DMS 273 (cell line): Measurements from ENCODE around the gene TCF4.
A peak's percentile ranks its signal among the peaks of the same experiment; 100 is the strongest.

Experiments
- DNase-seq: peaks from one replicate; lab custom pipeline; 2025; ENCODE audit not compliant: unreplicated experiment; lab: John Stamatoyannopoulos, UW

Gene TCF4

DNA sequence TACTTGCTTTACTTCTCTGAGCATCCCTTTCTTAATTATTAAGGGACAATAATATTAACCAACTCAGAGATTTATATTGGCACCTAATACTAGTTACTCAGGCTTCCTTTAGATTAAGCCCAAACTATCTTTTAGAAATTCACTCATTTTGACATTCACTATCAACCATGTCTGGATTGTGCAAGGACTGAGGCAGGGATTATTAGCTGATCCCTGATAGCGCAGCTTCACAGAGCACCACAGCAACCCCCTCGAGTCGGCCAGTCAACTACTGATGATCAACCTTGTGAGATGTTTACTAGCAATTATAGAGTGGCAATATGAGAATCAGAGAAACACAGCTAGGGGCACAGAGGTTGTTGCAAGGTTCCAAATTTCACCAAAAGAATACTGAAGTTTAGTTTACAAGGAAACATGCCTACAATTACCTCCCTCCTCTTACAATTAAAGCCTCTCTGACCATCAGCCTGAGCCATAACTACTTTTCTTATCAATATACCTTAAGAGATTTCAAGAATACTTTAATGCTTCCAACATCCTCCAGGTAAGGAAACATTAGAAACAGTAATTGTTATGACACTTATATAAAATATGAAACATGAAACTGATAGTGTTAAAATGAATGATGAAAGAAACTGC, 191.6 kb downstream of the TCF4 start:
- DNase-seq = no peak

DNA sequence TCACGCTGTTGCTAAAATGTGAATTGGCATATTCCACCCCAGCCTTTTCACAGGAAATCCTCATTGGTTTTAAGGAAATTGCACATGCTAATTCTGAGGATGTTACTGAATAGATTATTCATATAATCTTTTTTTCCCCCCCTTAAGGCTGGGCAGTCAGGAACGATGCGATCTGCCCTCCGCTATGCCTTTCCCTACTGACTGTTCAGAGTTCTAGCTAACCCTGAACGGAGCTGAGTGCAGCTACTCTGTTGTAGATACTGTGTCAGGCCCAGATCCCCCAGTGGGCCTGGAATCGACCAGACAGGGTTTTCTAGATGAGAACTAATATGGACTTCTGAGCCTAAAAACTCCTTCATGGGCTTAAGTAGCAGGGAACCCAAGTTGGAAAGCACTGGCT, 192.2 kb downstream of the TCF4 start:
- DNase-seq = no peak

DNA sequence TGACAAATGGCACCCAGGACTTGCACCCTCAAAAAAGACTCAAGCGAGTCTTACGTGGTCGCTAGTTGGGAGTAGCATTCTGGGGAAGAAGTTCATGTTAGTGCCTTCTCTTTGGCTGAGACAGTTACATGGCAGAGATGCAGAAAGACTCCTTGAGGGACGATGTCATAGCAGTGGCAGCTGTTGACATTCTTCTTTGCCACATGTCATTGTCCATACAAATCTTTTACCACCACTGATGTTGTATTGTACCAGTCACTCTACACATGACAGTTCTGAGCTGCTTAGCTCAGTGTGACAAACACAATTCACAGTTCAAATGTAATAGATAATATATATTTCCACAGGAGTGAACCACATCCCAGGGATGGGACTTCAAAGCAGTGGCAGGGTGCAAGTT, 197.1 kb downstream of the TCF4 start:
- peak; percentile 15 for DNase-seq

DNA sequence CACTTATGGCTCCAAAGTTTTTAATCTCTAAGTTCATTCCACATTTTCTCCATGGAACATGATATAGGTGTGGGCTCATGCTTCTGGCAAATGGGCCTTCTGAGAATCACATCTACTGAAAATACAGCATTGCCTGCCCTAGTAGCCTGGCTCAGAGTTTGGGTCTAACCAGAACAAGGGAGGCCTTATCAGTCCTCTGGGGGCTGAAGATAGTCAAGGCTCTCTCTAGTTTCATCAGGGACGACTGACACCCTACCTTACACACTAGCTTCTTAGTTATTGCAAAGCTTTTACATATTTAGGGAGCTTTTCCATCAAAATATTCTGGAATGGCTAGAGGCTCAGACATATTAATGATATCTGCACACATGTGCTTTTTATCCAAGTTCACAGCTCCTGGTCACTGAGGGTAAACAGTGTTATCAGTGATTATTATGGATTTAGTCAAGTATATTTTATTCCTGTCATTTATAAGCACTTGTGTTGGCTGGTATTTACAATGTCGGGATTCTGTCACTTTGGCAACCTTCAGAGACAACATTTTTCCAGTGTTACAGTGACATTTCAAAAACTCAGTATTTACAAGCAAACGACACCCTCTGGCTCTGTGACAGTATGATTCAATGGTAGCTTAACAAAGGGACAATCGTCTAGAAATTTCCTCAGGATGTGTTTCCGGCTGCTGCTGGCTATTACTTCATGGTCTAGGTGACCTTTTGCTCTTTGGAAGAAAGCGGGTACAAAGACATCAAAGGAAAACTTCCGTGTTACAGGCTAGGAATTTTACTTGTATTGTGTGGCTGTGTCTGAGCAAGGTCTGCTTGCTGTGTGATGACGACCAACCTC, 200.6 kb downstream of the TCF4 start:
- no peak for DNase-seq

DNA sequence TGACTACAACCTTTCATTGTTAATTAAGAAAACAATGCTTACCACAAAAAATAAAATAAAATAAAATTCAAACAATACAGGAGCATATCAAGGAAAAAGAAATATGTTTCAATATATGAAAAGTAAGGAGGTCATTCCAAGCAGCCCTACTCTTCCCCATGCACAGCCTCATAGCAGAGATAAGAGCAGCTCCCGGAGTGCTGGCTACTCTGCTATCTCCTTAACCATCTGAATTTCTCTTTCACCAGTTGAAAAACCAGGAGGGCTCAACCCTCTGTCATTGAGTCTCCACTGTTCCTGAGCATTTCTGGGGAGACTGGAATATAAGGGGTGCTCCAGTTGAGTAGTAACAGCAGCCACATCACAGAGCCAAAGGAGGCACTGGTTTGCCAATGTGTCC, 201.4 kb downstream of the TCF4 start:
- no peak for DNase-seq

DNA sequence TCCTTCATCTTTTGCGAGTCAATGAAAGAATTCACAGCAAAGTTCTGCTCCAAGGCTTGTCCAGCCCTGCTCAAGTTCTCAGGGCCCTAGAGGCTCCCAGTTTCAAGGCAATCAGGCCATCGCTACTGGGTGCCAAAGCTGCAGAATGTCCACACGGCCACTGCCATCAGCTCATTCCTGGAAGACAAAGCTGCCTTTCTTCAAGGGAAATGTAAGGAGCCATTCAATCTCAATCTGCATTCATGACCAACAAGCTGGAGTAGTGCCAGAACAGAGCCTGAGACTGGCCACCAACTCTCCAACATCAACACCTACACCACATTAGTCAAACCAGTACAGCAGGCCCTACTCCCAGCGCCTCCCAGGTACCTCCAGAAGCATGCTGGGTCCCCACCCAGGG, 202.2 kb downstream of the TCF4 start:
- no peak for DNase-seq

DNA sequence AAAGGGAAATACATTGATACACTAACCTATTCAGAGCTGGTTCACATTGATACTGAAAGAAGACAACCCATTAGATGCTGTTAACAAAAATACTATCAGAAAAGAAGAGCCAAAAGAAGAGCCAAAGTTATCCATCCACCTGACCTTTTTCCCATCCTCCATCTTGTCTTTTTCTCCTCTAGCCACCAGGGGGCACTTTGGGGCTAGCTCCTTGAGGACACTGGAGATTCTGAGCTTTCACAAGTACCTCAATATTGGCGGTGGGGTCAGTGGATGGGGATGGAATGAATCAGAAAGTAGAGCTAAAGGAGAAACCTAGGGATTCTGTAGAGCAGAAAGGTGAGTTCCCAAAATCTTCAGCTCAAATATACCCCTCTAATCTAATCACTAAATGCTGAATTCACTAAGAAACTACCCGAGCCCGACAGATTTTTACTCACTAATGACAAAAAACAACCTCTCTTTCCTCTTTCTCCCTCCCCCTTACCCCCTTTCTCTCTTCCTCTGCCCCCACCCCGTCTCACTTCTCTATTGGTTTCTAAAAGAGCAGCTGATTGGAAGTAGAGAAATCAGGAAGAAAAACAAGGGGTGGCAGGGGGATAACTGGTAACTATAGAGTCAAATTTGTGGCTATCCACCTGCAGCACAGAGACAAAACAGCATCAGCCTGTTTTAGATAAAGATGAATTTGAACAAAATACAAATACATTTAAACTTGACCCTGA, 203.3 kb downstream of the TCF4 start:
- DNase-seq = peak; percentile 75

DNA sequence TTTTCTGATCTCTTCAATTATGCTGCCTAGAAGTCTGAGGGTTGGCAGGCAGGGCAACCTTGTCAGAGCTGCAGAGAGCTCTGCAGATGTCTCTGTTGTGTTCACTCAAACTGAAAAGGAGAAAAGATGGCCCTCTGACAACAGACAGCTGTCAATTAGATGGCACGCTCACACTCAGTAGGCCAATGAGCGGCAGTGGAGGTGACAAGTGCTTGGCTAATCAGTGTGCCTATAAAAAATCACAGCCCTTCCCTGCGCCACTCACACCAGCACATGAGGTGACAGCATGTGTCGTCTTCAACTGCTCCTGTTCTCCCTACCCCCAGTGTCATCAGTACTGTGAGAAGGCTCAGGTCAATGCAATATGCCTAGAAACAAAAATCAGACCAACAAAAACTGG, 203.9 kb downstream of the TCF4 start:
- DNase-seq = no peak

DNA sequence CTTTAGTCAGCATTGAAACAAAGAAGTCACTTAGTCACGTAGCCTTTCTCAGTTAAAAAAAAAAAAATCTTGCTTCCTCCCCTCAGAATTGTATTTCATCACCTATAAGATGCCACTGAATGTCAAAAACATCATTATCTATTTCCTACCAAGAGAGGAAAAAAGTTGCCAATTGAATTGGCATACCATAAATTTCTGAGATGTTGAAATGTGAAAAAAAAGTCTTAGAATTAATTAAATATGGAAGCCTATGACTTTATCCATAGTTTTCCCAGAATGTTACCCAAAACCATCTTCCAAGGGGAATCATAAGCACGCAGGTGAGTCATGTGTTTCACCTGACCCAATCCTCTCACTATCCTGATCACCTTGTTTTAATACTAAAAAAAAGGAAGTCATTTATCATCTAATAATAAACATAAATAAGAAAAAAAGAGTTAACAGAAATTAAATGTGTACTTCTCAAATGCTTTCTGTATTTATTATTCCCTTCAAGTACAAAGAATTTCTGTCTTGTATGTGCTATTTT, 205.7 kb downstream of the TCF4 start:
- DNase-seq = no peak

DNA sequence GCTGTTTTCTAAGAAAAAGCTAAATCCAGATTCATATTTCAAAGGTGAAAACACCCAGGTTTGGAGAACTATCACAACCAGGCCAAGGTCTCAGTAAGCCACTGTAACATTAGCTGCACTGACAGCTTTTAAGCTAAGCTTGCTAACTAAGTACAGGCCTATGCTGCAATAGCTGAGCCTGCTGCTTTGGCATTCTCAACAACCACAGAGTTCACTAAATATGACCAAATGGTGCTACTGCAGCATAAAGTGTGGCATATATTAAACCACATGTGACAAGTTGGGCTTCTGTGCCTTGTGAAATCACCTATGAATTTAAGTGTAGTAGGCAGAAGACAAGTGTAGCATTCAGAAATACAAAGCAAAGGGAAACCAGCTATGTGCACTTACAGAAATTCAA, 206.7 kb downstream of the TCF4 start:
- no peak for DNase-seq

DNA sequence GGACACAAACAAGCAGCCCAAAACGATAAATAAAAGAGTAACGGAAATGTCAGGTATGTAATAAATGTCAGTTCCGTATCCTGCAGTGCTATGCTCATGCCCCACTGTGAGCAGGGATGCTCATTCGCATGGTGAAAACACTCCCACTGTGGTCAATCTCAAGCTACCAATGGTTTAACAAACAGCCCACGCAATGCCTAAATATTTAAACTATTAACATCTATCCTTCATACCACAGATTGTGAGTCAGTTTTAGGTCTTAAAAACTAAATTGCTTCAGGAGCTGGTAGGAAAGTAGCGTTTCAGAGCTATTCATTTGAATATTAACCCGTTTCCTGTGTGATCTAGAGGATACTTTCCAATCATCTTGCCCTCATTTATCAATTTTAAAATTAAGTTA, 207.4 kb downstream of the TCF4 start:
- no peak for DNase-seq

DNA sequence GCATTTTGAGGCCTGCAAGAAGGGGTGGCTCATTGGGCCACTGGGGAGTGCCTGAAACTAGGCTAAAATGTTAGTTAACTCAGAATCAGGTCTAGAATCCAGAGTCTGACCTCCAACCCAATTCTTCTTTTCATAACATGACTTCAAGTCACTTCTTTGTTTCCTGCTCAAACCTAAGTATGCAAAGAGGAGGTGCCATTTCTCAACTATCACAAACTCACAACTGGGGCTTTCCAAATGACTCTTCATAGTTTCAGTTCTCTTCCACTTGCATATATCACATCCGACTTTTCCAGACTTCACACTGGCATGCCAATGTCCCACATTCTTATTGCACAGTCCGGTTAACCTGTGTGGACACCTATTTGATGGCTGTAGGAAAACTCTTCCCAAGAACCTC, 211.6 kb downstream of the TCF4 start:
- no peak for DNase-seq

DNA sequence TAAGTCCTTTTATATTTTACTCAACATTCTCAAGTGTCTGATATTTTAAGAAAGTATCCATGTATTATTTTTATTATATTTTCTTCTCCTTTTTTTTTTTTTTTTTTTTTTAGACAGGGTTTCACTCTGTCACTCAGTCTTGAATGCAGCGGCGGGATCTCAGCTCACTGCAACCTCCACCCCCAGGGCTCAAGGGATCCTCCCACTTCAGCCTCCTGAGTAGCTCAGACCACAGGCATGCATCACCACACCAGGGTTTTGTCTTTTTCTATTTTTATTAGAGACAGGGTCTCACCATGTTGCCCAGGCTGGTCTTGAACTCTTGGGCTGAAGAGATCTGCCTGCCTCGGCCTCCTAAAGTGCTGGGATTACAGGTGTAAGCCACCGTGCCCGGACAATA, 212.1 kb downstream of the TCF4 start:
- DNase-seq = no peak

DNA sequence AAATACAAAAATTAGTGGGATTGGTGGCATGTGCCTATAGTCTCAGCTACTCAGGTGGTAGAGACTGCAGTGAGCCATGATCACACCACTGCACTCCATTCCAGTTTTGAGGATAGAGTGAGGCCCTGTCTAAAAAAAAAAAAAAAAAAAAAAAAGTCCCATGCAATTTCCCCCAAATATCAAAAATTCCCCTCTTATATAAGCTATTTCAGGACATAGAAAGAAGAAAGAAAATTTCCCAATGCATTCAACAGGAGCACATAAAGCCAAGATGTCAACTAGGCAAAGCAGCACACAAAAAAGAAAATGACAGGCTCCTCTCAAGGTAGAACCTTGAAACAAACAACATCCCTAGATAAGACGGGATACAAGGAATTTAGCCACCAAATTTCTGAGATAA, 213.3 kb downstream of the TCF4 start:
- DNase-seq = no peak

DNA sequence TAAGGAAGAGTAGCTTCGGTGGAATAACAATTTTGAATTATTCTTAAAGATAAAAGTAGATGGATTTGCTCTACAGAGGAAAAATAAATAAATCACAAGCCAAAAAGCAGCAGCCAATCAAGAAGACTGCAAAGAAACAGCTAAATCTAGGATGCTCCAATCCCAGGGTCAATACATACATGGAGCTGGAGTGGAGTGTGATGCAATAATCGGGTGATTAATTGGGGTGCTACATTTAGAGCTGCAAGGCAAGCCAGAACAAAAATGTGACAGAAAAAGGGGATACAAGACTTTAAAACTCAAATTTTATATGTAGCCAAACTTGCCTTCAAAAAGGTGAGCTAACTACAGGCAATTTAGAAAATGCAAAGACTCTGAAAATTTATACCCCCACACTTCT, 215.8 kb downstream of the TCF4 start:
- no peak for DNase-seq

DNA sequence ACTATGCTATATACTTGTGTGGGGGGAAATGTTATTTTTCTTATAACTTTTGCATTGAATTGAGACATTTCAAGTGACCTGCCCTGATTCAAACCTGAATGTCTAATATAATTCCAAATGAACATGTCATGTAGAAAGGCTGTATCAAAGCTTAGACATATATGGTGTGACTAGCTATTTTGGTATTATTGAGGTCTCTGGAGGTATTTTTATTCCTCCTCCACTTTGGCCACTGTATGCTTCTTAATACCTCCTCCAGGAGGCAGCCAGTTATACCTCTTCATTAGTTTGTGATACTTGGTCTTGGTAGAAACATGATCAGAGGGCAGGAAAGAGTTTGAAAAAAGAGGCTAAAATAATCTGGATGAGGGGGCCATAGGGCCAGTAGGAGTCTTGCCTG, 217.1 kb downstream of the TCF4 start:
- no peak for DNase-seq

DNA sequence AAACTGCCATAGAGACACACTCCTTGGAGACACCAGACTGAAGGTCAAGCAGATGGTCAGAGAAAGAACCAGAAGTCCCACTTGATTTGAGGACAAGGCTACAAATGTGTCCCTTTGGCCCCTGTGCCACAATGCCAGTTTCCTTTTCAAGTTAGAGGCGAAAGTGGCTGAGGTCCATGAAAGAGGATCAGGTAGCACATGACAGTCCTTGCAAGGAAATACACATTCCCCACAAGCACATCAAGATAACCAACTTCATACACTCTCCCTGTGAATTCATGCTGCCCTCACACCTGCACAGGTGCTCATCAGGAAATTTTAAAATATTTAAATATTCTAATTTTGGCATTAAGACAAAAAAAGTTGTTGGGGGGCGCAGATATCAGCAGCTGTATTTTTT, 218.6 kb downstream of the TCF4 start:
- DNase-seq = no peak

DNA sequence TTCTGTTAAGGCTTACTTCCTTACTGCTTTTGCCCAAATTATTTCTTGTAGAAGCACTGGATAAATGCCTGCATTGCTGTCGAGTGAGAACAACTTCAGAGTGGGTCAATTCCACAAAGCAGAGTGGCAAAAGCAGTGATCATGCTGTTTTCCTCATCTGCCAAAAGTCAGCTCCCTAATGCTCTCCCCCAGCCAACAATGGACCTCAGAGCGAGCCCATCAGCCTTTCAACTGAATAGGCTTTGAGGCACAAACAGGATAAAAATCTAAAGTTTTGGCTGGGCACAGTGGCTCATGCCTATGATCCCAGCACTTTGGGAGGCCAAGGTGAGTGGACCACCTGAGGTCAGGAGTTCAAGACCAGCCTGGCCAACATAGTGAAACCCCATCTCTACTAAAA, 222.7 kb downstream of the TCF4 start:
- DNase-seq = no peak

DNA sequence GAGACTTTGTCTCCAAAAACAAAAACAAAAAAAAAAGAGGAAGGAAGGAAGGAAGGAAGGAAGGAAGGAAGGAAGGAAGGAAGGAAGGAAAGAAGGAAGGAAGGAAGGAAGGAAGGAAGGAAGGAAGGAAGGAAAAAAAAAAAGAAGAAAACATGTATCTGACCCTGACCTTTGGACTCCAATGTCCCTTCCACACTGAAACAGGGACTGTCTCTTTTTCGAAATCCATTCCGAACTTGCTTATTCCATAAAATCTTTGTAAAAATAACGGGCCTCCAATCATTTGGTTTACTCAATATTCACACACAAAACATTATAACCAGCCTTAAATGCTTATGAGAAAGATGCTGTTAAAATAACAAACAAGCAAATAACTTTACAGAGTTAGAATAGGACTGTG, 225.7 kb downstream of the TCF4 start:
- DNase-seq = no peak

DNA sequence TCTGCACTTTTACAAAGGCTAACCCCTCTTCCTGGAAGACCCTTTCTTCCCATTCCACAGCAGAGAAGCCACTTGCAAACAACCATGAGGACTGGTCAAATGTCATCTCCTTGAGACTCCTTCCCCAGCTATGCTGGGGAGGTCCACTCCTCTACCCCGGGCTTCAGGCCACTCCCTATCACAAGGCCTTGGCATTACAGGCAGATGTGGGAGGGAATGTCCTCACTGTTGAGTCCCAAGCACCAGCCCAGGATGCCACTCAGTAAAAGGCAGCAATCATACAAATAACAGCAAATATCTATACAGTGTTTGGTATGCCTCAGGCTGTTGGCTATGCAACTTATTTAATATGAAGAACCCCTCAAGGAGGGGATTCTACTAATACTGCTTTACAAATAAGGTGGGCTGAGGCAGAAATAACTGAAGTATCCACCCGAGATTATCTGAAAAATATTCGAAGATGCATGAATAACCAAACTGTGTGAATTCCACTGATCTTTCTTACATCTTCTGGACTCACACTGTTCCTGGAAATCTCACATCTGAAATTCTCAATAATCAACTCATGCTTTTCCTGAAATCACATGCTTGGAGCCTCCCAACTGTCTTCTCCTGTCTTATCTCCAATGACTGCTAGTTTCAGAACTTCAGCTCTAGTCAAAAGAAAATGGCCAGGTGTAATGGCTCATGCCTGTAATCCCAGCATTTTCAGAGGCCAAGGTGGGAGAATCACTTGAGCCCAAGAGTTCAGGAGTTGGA, 226.3 kb downstream of the TCF4 start:
- DNase-seq = no peak

DNA sequence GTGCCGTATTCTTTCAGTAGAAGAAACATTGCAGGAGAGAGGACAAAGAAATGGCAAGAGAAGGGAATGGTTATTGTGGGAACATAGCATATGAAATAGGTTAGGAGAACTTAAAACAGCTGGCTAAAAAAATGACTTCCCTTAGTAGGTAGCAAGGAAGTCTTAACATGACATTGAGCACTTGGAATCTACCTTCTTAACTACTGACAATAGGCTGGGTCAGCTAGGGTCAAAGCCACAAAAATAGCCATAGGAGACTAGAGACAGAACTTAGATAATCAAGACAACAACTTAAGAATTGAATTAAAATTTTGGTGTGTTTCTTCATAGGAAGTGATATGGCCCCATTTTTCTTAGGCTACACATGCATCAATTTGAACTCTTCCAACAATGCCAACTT, 227.9 kb downstream of the TCF4 start:
- DNase-seq = no peak
